Loucy (cell line): ENCODE results near the gene CCDC86.

Source experiments
- CTCF ChIP-seq: fragments of 200-600 bp; sonication (generic); conservative IDR thresholded peaks from 2 replicates; pipeline ENCODE4 v1.5.1; 2014; ENCODE audit warnings: mild to moderate bottlenecking, antibody characterized with exemption, low read length
- EZH2phosphoT487 ChIP-seq: fragments of 200-600 bp; IDR thresholded peaks from 2 replicates; pipeline ENCODE4 v1.6.1; 2018; ENCODE audit warnings: antibody characterized with exemption, mild to moderate bottlenecking, moderate library complexity, borderline replicate concordance

- TF ChIP-seq CTCF (no peak), EZH2phosphoT487 (no peak)
Measured at GRCh38 chr11:60836866-60837515, 4.9 kb upstream of the CCDC86 start.
